NCI-H128 (cell line): ENCODE results near the gene TGM4.

Experiments
- DNase-seq: peaks from one replicate; lab custom pipeline; 2025; ENCODE audit not compliant: unreplicated experiment; lab: John Stamatoyannopoulos, UW

Gene TGM4

GRCh38 chr3:44950275-44950734, 75.9 kb downstream of the TGM4 start:
- DNase-seq, result no peak

GRCh38 chr3:44952689-44953088, 78.3 kb downstream of the TGM4 start:
- DNase-seq, result no peak

DNA sequence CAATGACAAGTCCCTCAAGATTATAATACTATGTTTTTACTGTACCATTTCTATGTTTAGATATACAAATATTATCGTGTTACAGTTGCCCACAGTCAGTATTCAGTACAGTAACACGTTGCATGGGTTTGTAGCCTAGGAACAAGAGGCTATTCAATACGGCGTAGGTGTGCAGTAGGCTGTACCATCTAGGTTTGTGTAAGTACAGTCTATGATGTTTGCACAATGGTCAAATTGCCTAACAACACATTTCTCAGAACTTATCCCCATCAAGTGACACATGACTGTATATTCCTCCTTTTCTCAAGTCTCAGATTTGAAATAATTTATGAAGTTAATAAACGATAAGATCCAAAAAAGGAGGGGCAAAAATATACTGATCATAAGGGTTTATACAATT, 79.9 kb downstream of the TGM4 start:
- DNase-seq, result no peak

DNA sequence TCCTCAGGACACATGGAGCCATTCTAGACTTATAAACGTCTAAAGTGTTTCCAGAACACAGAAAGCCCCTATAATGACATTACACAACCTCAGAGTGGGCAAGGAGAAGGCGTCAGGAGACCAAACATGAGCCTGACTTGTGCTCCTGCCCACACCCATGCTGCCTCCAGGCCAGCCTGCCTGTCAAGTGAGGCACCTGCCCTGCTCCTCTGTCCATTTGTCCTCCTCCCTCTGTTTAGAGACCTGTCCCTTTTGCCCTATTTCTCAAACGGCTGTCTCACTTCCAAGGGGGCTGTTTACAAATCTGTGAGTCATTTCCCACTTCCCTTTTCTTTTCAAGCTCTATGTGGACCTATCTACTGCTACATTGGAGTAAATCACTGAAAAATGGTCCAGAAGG, 80.6 kb downstream of the TGM4 start:
- DNase-seq, result no peak

GRCh38 chr3:44955917-44956316, 81.5 kb downstream of the TGM4 start:
- DNase-seq, result no peak

DNA sequence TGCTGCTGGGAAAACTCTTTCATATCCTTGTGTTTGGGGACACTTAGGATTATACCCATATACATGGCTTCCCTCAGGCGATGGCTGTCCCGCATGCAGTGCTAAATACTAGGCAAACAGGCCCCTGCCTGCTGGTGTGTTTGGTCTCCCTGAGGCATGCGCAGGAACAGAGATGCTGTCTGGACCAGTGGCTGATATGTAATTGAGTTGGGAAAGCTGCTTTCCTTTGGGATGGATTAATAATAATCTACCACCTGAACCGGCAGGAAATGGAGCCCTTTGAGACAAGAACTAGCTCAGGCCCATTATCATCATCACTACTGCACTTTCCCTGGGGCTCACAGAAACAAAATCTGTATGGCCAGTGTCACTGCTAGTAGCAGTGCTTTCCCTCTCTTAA, 83.6 kb downstream of the TGM4 start:
- no peak for DNase-seq

DNA sequence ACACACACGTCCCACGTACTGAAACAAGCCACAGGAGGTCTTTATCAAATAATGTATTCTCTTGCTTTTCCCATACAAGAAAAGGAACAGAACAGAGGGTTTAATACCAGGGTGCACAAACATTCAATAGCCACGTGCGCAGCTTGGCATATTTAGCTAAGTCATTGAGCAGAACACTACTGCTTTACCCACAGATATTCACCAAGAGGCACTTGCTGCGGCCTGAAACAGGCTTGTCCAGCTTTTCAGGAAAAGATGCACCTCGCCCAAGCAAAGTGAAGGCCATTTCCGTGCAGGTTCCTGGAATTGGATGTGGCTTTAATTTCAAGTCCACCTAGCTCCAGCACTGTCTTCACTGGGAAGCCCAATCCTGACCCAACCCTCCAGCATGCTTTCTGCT, 84.0 kb downstream of the TGM4 start:
- DNase-seq, result no peak

DNA sequence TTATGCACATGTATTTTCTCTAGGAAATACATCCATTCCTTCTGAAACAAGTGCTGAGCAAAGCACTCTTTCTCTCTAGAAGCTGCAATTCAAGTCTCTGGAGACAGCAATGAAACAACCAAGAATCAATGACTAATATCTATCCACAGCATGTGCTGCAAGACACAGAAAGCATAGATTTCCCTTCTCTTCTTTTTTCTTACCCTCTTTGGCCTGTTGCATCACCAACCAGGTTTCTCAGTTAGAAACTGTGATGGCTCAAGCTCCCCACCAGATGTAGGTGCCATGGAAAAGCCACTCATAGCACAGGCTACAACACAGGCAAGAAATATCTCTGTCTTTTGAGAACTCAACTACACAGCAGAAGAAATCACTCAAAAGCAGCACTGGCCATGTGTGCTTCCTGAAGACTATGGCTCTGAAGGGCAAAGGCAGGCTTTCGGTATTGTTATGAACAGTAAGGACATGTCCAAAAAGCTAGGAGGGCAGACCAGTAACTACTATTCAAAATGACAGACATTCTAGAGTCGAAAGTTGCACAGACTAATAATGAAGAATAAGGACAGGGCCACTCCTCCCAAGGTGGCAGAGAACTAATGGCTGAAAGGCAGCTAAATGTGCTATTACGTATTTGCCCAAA, 86.1 kb downstream of the TGM4 start:
- no peak for DNase-seq

DNA sequence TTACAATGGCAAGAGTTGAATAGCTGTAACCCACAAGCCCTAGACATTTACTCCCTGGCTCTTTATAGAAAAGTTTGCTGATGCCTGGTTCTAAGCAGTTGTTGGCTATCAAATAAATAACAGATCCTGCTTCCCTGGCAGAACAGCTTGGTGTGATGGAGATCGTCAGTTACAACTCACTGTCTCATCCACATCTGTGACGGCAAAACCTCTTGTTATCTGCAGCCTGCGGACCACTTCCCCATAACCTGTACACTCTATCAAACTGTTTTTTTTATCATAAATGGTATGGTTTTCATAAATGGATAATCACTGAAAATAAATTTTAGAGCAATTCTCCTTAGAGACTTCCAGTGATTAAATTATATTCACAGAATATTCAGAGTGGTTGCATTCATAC, 87.5 kb downstream of the TGM4 start:
- no peak for DNase-seq

DNA sequence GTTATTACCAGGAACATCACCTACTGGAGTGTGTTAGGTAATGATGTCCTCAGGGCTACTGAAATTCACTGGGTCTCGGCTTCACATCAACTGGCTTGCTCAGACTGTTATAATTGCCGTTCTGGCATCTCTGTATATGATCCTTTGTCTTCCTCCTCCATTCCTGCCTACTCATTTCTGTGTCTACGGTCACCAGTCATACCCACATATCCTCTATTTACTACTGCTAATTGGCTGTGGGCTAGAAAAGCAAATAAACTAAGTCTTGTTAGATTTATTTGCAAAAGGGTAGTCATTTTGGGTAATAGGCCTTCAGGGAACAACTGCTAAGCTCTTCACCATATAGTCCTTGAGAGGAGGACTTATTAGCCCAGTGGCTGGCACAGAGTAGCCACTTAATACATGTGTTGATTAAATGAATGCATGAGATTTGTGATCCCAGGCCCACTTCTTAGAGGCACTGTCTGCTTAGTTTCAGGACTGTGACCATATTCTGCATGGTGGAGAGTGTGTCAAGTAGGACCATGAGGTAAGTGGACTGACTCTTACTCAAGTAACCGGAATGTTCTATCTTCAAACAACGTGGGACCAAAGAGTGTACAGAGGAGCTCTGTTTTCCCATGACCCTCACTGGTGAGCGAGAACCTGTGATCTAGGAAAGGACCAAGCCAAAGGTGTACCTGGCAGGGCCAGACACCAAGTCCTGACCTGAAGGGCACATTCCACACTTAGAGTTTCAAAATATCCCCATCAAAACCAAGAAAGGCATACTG, 88.4 kb downstream of the TGM4 start:
- no peak for DNase-seq

DNA sequence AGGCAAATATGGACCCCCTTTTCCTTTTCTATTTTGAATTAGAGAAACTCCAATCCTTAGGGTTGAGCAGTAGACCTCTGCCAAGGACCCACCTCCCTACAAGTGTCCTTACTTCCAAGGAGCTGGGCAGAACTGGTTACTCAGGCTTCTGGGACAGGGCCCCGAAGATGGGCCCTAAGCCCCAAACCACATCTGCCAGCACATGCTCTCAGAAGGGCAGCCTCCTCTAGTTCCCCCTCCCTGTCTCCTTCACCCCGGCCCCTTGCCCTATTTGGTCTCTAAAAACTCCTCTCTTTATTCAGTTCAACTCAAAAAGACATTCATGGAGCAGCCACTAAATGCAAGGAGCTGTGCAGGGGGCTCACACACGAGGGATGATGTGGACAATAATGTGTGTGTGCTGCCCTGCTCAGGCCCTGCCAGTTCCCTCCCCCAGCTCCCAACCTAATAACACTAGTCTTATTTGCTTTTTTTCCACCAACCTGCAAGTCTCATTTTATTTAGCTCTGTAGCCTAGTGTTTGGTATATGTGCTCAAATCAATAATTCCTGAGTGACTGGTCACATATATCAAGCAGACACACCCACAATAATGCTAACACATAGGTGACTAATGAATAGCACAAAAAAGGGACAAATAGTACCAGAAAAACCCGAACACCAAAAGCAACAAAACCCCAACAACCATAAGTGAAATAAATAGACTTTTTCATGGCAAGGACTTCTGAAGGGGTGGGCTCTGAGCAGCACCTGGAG, 89.3 kb downstream of the TGM4 start:
- DNase-seq, result no peak
